Heart left ventricle (tissue), 16 donors: ENCODE measurements around the gene TJP2. TPM values are rescaled to one million over a fixed set of nuclear protein-coding genes. Genes with fewer than 3 reads are reported as not detected.

ENCODE experiments used
- ATAC-seq, 4 donors: fragments of 200-7000 bp; cut with Tn5 transposase; one replicate each; pipeline ENCODE4 v1.9.1; 2020 to 2022; ENCODE audit warnings: moderate library complexity in 4 of 4, mild to moderate bottlenecking in 3 of 4, moderate number of reproducible peaks in 1 of 4
- DNase-seq, 5 donors: peaks; one replicate each; pipeline ENCODE4 v3.0.0-alpha.2; 2020
- H3K27ac ChIP-seq, 12 donors: fragments of 200-600 bp; sonication (generic) in 4 of 12; one replicate each; pipeline versions ENCODE4 v1.5.0 to v1.8.0; 2016 to 2022; ENCODE audit warnings: mild to moderate bottlenecking in 2 of 12
- H3K27me3 ChIP-seq, 9 donors: fragments of 200-600 bp; sonication (generic) in 2 of 9; one replicate each; pipeline versions ENCODE4 v1.5.1 to v1.8.0; 2016 to 2022; ENCODE audit warnings: mild to moderate bottlenecking in 3 of 9
- H3K36me3 ChIP-seq, 9 donors: fragments of 200-600 bp; sonication (generic) in 2 of 9; one replicate each; pipeline versions ENCODE4 v1.5.0 to v1.8.0; 2018 to 2022; ENCODE audit warnings: mild to moderate bottlenecking in 2 of 9
- H3K4me1 ChIP-seq, 12 donors: fragments of 200-600 bp; sonication (generic) in 4 of 12; one replicate each; pipeline versions ENCODE4 v1.5.0 to v1.8.0; 2016 to 2022; ENCODE audit warnings: mild to moderate bottlenecking in 3 of 12
- H3K4me3 ChIP-seq, 12 donors: fragments of 200-600 bp; sonication (generic) in 4 of 12; one replicate each; pipeline versions ENCODE4 v1.5.0 to v1.8.0; 2017 to 2022; ENCODE audit warnings: mild to moderate bottlenecking in 9 of 12, moderate library complexity in 4 of 12
- H3K9me3 ChIP-seq, 12 donors: fragments of 200-600 bp; sonication (generic) in 4 of 12; one replicate each; pipeline versions ENCODE4 v1.5.0 to v1.8.0; 2016 to 2022; ENCODE audit warnings: mild to moderate bottlenecking in 1 of 12
- CTCF ChIP-seq, 12 donors: fragments of 200-600 bp; sonication (generic) in 4 of 12; IDR thresholded peaks; one replicate each; pipeline versions ENCODE4 v1.5.0 to v1.8.0; 2018 to 2022; ENCODE audit warnings: antibody characterized with exemption in 12 of 12, mild to moderate bottlenecking in 5 of 12
- POLR2A ChIP-seq, 2 donors: fragments of 450-650 bp; IDR thresholded peaks; one replicate each; pipeline ENCODE4 v1.6.1; 2017; ENCODE audit warnings: antibody characterized with exemption in 2 of 2, mild to moderate bottlenecking in 2 of 2, moderate library complexity in 2 of 2
- WGBS, 4 donors: extraction: QIAGEN DNeasy Blood & Tissue Kit in 2 of 4; methylation state at CpG; one replicate each; pipeline versions ENCODE4 v1.1.5 to v1.1.7; 2013 to 2018; 5-methylcytosine and 5-hydroxymethylcytosine counted together
- intact Hi-C, 10 donors: fragments of 100-400 bp; cut with DNase I; formaldehyde crosslinking; loops; one replicate each; pipeline versions ENCODE4 v1.11.1 to v1.14.2; 2022
- polyA plus RNA-seq, 2 donors: library from polyadenylated mRNA; stranded (reverse); fragments of 200-250 nt; gene quantifications; one replicate each; pipeline ENCODE4 v1.2.3, GENCODE V29; 2013
- total RNA-seq, 9 donors: library from RNA; depleted of rRNA in 2 of 9; stranded (reverse); fragments of >200 nt in 2 of 9; fragmentation: NEBNext Ultra II Directional in 3 of 9; extraction: Animal tissue kit (Norgen Biotek cat#: 25700) in 3 of 9; gene quantifications; one replicate each; pipeline versions ENCODE4 v1.1.0 to v1.2.4, GENCODE V29; 2016 to 2023
- donor health status: ischemic (EF 13 %, LVEDD 7.1; RV severe dilation, severe dysfunction).
- donor health status: healthy with polysubstance abuse.
- donor health status: DM: no; HTN: yes; CAD: no.
- donor health status: DM: no; HTN: no; CAD: no.
- donor health status: ischemic (EF 25% LVEDD 6.9; RV normal size, moderate dysfunction).
- donor health status: ischemic (EF 25% LVEDD 5.7; RV mildly dilated, moderate dysfunction).
- donor health status: healthy.
- donor health status: DM: yes; HTN: yes; CAD: no.
- donor health status: ischemic (EF 35%, LVEDD 5.7; RV mildly dilated, moderate dysfunction).
- donor health status: nonischemic (EF 11% LVEDD 7.7; RV severe dilation, severe dysfunction).
- donor health status: DM: yes; HTN: yes; CAD: no.
- donor health status: PGD.
- donor health status: ischemic (EF 29% LVEDD 5.4; RV normal size, mild dysfunction).
- donor health status: nonischemic (EF 23%, LVEDD 6.1; RV moderate dilation, normal function).

Gene TJP2
- total and polyA plus RNA-seq, 11 donors, result 29.1 to 139 (median 87.5) TPM

- Histone ChIP-seq H3K4me1 (peaks cover 15 to 78% (median 54%) of the 10 kb centered on the region in 12 donors), H3K36me3 (no peaks in the 10 kb centered on the region), H3K4me3 (no peak overlapping the region), H3K27me3 (no peaks in the 10 kb centered on the region), H3K9me3 (no peaks in the 10 kb centered on the region), H3K27ac (peak overlapping the region in 3 of 12 donors; percentile 10 to 73 (median 67))
- WGBS, 4 donors, result 73 to 95% (median 86%) methylated on average over 2 of the region's 2 CpGs
- ATAC-seq (no peak), DNase-seq (no peak)
- intact Hi-C loops, result no loop called here
- TF ChIP-seq CTCF (IDR thresholded peaks at IDR 0.05), result no peak
Observed at GRCh38 chr9:69188975-69189374, 14.9 kb downstream of the TJP2 start.

- no peak for ATAC-seq
- 70 to 75% (median 73%) methylated on average over 5 of the region's 5 CpGs for WGBS, 4 donors
Observed at GRCh38 chr9:69190086-69190862, 16.2 kb downstream of the TJP2 start.

GRCh38 chr9:69190863-69191181 is 16.7 kb downstream of the TJP2 start:
- H3K36me3 ChIP-seq, result no peaks in the 10 kb centered on the region
- H3K4me3 ChIP-seq, result no peak overlapping the region
- ATAC-seq, result no peak
- H3K27me3 ChIP-seq, result no peaks in the 10 kb centered on the region
- 17 to 56% (median 27%) methylated on average over 1 of the region's 1 CpG for WGBS, 4 donors
- intact Hi-C loops, result loop anchor here in 8 of 10 donors (5.0 kb wide), 5 partner anchors 44 to 154 kb away; partner anchors contain the start of gene FXN (in 1 of the 8)
- peaks cover 15 to 90% (median 58%) of the 10 kb centered on the region in 12 donors for H3K4me1 ChIP-seq
- H3K9me3 ChIP-seq, result no peaks in the 10 kb centered on the region
- DNase-seq, result no peak
- H3K27ac ChIP-seq, result peak overlapping the region in 6 of 12 donors; percentile 9 to 53 (median 30)
- TF ChIP-seq CTCF (IDR thresholded peaks at IDR 0.05) (no peak), POLR2A (IDR thresholded peaks at IDR 0.05) (no peak)

More at GRCh38 chr9:69190086-69190862, 16.2 kb downstream of the TJP2 start:
- intact Hi-C loops, result loop anchor here in 8 of 10 donors (5.0 kb wide), 5 partner anchors 43 to 153 kb away; partner anchors contain the start of gene FXN (in 1 of the 8)
- H3K4me1 ChIP-seq, result peaks cover 15 to 90% (median 58%) of the 10 kb centered on the region in 12 donors
- H3K27ac ChIP-seq, result peak overlapping the region in 5 of 12 donors; percentile 9 to 53 (median 29)
- no peak overlapping the region for H3K4me3 ChIP-seq
- H3K9me3 ChIP-seq, result no peaks in the 10 kb centered on the region
- TF ChIP-seq POLR2A (IDR thresholded peaks at IDR 0.05) (no peak), CTCF (IDR thresholded peaks at IDR 0.05) (no peak)
- H3K36me3 ChIP-seq, result no peaks in the 10 kb centered on the region
- no peaks in the 10 kb centered on the region for H3K27me3 ChIP-seq
- DNase-seq, result no peak

- peak overlapping the region in 8 of 12 donors; percentile 3 to 53 (median 20) for H3K27ac ChIP-seq
- ATAC-seq (no peak), DNase-seq (no peak)
- no peaks in the 10 kb centered on the region for H3K27me3 ChIP-seq
- H3K36me3 ChIP-seq, result no peaks in the 10 kb centered on the region
- WGBS, 4 donors, result 50 to 60% (median 58%) methylated on average over 3 of the region's 3 CpGs
- intact Hi-C loops, result loop anchor here in 8 of 10 donors (5.0 kb wide), 5 partner anchors 44 to 154 kb away; partner anchors contain the start of gene FXN (in 1 of the 8)
- H3K4me3 ChIP-seq, result no peak overlapping the region
- peaks cover 15 to 90% (median 53%) of the 10 kb centered on the region in 12 donors for H3K4me1 ChIP-seq
- TF ChIP-seq CTCF (IDR thresholded peaks at IDR 0.05) (no peak), POLR2A (IDR thresholded peaks at IDR 0.05) (no peak)
- H3K9me3 ChIP-seq, result no peaks in the 10 kb centered on the region
Observed at GRCh38 chr9:69191231-69191630, 17.2 kb downstream of the TJP2 start.
